GM12873 (cell line): Measurements from ENCODE around the gene LSM14B.

Experiments used
- TF ChIP-seq, protein P1 (sequence below): IDR thresholded peaks from 2 replicates; pipeline ENCODE4 v1.5.1; 2012; ENCODE audit warnings: low read depth, mild to moderate bottlenecking, moderate library complexity, low read length, control low read depth; ENCODE audit not compliant: insufficient read depth; ENCODE audit errors: missing control alignments

The LSM14B gene

GRCh38 chr20:62087632-62088031 is 34.6 kb upstream of the LSM14B start:
- TF ChIP-seq, protein P1, sequence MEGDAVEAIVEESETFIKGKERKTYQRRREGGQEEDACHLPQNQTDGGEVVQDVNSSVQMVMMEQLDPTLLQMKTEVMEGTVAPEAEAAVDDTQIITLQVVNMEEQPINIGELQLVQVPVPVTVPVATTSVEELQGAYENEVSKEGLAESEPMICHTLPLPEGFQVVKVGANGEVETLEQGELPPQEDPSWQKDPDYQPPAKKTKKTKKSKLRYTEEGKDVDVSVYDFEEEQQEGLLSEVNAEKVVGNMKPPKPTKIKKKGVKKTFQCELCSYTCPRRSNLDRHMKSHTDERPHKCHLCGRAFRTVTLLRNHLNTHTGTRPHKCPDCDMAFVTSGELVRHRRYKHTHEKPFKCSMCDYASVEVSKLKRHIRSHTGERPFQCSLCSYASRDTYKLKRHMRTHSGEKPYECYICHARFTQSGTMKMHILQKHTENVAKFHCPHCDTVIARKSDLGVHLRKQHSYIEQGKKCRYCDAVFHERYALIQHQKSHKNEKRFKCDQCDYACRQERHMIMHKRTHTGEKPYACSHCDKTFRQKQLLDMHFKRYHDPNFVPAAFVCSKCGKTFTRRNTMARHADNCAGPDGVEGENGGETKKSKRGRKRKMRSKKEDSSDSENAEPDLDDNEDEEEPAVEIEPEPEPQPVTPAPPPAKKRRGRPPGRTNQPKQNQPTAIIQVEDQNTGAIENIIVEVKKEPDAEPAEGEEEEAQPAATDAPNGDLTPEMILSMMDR, result no peak

- TF ChIP-seq, protein P1, result no peak
These were observed 33.8 kb upstream of the LSM14B start for GRCh38 chr20:62088258-62089127.

DNA sequence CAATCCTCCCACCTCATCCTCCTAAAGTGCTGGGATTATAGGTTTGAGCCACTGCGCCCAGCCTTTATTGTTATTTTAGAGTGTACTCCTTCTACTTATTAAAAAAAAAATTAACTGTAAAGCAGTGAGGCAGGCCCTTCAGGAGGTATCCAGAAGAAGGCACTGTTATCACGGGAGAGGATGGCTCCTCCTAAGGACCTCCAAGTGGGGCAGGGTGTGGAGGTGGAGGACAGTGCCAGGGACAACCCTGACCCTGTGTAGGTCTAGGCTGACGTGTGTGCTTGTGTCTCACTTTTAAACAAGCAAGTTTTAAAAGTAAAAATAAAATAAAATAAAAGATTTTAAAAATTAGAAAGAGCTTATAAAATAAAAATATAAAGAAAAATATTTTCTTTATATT is 32.9 kb upstream of the LSM14B start:
- TF ChIP-seq, protein P1, result no peak

GRCh38 chr20:62096421-62097380 is 25.6 kb upstream of the LSM14B start:
- TF ChIP-seq, protein P1, result no peak

DNA sequence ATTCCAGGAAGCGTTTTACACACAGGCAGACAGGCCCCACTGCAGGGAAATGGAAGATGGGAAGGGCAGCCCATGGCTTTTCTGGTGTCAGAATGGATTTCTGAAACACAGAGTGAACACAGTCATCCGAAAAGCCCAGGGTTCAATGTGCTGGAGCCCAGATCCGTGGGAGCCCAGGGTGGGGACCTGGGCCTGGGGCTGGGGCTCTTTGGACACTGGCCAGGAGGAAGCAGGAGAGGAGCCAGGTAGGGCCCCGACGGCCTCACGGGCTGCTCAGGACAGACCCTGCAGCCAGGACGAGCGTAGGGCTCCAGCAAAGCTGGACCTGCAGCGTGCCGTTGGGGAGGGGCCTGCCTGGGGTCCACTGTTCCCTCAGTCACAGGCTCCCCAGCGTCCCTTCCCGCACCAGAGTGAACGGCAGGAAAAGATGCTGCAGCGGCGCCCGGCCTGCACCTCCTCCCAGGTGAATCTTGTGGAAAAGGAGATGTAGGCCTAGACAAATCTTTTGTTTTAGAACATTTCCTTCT is 24.3 kb upstream of the LSM14B start:
- TF ChIP-seq, protein P1, result no peak

DNA sequence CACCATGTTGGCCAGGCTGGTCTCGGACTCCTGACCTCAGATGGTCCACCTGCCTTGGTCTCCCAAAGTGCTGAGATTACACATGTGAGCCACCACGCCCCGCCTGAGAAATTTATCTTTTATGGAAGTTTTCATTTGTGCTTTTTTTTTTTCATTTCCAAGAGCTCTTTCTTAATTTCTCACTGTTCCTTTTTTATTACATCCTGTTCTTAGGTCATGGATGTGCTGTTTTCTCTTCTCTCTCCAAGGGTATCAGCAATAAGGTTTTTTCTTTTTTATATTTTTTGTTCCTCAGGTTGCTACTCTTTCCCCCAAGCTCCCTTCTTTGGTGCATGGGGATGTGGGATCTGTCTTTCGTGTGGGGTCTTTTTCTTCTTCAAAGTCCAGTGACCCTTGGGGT is 21.2 kb upstream of the LSM14B start:
- TF ChIP-seq, protein P1, result no peak
